NAMALWA (cell line): ENCODE data around the gene FAAP20.

Source experiments
- DNase-seq: peaks from one replicate; pipeline ENCODE4 v3.0.0-alpha.2; 2015; ENCODE audit warnings: low spot score

The FAAP20 gene, protein sequence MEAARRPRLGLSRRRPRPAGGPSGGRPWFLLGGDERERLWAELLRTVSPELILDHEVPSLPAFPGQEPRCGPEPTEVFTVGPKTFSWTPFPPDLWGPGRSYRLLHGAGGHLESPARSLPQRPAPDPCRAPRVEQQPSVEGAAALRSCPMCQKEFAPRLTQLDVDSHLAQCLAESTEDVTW

DNA sequence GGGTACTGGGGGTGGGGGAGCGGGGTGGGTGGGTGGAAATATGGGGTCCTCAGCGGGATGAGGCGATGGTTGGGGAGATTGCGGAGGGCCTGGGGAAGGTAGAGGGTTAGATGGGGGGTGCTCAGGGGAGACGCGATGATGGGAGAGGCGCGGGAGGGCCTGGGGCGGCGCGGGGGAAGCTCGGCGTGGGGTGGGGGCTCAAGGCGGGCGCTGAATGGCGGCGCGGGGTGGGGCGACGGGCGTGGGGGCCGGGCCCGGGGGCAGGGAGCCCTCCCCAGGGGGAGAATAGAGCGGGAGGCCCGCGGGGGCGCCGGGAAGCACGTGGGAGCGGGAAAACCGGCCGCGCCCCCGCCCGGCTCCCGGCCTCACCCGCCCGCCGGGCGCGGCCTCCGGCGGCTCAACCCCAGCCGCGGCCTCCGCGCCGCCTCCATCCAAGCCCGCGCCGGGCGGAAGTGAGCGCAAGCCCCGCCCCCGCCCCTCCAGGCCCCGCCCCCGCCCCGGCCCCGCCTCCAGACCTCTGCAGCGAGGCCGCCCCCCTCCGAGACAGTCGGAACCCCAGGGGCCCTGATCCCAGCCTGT is at the start of gene FAAP20:
TSS of gene FAAP20 (minus strand) at position 454 of the 579 bp plus-strand sequence. CDS start at position 431, 23 bp downstream.
- DNase-seq = peak; percentile 76

DNA sequence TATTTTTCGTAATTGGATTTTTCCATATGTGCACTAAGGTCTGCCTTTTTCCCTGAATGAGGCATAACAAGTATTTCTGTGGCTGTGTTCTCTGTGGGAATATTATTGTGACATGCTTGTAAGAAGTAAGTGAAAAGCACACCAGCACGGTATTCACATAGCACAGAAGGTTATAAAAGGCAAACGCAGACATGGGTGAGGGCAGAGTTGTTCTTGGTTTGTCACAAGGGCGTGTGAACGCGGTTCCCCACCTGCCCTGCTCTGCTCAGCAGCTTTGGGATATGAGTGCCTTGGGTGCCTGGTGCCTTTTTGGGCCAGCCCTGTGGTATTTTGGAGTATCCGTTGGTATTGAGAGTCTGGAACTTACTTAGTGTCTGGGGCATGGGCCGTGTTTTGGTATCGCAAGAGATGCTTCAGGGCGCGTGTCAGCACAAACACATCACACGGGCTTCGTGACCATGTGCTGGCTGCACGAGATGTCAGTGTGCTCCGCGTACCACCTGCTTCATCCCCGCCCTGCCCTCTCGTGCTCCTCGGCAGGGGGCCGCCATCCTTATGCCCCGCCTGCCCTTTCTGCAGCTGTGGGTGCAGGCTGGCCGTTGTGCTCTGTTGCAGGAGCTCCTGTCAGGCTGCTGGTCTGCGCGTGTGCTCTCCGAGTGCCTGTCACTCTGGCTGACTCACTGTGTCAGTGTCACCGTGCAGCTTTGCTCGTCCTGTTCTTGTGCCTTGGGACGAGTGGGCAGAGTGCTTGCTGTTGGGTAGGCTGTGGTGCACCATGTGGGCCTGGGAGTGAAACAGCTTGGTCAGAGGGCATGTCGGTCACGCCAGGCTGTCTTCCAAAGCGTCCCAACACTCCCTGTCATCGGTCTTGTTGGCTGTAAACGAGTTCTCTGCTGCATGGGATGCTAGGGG is 48.5 kb upstream of the FAAP20 start:
- no peak for DNase-seq

DNA sequence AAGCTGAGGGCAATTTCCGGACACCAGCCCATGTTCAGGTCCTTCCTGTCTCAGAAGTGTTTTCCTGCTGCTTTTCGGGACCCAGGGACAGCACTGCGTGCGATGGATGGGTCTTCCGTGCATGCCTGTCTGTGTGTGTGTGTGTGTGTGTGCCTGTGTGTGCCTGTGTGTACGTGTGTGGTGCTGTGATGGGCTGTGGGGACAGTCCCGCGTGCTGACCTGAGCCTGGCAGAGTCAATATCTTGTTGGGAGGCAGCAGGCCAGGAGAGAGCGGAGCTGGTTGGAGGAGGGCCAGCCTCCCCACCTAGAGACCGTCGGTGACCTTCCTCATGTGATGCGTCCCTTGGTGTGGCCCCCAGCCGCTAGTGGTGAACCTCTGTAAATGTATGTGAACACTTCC is 47.2 kb upstream of the FAAP20 start:
- no peak for DNase-seq

DNA sequence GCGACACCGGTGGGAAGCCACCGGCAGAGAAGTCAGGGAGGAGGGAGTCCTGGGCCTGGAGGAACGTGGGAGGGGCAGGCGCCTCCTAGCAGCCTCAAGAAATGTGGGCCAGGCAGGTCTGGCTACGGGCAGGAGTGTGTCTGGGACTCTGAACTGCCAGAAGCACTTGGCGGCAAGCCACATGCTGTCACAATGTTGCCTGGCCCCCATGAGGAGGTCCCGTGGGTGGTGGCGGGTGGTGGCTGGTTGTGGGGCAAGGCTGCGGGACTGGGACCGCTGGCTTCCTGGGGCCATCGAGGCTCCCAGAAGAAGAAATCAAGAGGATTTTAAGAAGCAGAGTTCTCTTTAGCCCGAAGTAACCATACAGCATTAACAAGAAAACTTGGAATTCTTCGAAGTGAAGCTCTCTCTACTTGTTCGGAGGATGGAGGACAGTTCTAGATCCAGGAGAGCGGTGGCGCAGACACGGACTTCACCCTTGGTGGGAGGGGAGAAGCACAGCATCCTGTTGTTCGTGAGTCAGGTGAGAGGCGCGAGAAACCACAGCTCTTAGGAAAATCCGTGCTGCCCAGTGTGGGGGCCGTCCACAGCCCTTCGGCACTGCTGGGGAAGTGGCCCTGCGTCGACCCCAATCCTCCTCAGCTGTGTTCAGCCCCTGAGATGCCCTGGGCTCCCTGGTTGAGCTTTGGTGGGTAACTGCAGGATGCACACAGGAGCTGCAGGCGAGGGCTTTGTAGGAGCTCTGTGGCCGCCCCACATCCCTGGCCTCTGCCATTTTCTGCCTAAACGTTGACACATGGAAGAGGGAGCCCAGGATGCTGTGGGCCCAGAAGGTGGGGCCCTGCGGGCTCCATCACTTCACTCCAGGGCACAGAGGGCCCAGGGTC is 45.9 kb upstream of the FAAP20 start:
- no peak for DNase-seq

DNA sequence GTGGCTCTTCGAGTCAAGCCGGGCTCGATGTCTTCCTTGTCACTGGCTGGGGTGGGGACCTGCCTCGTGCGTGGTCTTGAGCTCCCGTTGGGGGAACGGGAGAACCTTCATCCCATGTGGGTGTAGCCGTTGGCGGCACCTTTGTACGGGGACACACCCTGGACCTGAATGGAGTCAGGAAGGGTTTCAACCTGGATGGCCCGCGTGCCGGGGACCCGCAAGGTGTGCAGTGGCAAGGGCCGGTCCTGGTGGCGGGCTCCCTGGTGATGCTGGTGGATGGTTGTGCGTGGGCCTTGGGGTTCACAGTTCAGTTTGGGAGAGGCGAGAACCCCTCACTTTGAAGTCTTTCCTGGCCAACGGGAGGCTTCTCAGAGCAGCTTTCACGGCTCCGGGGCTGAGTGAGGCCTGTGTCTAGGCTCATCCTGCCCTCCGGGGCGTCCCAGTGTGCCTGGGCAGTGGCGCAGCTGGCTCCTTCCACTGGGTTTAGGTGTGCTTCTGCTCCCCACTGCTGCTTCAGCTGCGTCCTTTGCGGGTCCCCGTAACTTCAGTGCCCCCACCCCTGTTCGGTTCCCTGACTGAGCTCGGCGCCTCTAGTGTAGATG is 44.9 kb upstream of the FAAP20 start:
- DNase-seq = no peak

DNA sequence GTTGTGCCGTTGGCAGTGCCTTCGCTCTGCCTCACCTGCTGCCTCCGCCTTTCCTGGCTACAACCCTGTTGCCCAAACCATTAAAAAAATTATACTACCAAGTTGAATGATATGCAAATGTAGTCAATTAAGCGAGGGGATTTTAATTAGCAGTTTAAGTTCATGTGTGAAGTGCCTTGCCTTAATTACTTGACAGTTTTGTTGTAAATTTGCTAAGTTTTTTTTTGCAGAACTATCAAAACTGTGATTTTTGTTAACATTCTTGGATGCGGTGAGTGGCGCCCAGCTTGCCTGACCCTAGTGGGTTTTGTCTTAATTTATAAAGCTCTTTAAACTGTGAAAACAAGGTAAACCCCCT is 44.4 kb upstream of the FAAP20 start:
- DNase-seq = no peak

DNA sequence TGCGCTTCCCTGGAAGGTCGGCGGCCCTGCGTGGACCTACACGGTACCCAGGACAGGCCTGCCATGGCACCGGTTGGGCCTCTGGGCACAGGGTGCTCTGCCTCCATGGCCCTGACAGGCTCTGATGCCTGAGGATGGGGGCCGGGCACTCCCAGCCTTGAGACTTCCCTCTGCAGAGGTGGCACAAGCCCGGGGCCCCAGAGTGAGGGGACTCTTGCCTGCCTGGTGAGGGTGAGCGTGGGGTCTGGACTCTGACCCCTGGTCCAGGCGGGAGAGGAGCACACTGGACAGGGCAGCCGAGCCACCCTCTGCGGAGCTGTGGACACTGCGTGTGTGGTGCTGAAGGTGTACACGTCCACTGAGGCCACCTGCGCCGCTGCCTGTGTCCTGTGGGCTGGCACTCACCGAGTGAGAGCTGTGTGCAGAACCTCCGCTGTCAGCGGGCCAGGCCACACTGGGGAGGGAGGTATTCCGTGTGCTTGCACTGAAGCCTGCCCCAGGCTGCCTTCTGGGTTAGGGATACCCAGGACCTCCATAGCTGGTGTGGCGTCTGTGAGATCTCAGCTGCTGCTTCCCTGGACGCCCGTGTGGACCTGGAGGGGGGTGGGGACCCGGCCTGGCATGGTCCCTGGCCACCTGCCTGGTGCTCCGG is 43.9 kb upstream of the FAAP20 start:
- DNase-seq = no peak

DNA sequence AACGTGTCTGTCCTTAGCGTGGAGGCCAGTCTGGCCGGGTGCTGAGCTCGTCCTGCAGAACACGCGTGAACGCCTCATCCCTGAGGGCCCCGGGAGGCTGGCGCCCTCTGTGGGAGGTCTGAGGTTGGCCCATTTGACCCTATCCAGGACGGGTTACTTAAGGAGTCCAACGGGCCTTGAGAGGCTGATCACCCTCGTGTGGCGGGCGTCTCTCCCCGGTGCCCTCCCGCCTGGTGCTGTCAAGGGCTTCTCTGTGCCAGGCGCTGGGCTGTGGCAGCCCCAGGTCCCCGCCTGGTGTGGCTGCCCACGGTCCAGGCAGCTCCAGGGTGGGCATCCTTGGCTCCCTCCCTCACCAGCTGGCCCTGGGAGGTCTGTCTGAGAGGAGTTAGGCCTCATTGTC is 43.2 kb upstream of the FAAP20 start:
- no peak for DNase-seq

DNA sequence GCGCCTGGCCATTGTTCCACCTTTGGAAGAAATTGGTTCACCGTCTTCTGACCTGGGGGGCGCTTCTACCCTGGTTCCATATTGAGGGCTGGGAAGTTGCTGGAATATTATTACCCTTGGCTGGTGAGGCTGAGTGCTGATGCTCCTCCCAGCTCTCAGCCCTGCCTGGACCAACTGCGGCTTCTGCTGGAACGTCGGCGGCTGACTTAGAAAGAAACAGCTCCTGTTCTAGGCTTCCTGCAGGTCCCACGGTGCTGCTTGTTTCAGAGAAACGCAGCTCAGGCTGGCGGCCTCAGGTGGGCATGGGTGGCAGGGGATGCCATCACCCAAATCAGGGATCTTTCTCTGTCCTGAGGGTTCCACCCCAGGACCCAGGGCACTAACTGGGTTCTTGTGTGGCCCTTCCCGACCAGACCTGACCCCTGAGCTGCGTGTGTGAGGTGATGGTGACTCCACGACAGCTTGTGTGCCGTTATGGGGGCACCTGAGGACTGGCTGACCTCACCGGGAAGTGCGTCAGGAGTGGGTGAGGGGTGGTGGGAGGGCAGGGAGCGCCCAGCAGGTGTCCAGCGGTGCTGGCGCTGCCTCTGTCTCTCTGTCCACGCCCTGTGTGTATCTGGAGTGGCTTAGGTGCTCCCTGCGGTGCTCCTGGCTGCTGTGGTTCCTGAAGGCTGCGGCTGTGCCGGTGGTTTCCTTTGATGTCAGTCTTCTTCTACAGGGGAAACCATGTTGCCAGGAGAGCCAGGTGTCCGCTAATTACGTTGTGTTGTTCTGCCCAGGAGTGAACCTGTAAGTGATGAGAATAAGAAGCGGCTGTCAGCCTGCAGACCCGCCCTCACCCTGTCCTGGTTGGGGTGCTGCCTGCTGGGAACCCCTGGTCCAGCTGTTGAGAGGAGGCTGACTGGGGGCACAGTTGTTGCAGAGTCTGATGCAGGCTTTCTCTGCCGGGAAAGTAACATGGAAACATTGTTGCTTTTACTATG is 42.4 kb upstream of the FAAP20 start:
- no peak for DNase-seq

DNA sequence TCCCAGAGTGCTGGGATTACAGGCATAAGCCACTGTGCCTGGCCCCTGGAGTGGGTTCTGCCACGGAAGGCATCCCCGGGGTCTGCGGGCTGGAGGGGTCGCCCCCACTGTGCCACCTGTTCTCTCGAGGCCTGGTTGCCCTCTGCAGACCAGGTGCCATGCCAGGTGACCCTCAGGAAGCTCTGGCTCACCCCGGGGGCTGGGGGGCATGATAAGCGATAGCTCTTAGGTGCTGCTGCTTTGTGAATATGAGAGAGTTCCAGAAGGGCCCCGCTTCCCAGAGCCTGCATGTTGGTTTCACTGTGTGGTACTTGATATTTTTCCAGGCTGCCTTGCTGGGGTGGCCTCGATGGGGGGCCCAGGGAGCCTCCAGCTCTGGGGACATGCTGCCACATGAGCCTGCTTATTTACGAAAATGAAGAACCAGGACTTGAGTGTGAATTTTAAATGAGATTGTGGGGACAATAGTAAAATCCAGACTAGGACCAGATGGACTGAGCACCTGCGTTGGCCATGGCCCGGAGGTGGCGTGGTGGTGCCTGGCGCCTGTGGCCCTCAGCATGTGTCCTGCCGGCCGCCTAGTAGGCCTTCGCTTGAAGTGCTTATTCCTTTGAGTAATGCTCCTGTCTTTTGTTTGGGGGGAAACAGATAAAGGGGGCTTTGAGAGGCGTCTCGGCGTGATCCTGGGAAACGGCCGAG is 40.9 kb upstream of the FAAP20 start:
- DNase-seq = no peak

DNA sequence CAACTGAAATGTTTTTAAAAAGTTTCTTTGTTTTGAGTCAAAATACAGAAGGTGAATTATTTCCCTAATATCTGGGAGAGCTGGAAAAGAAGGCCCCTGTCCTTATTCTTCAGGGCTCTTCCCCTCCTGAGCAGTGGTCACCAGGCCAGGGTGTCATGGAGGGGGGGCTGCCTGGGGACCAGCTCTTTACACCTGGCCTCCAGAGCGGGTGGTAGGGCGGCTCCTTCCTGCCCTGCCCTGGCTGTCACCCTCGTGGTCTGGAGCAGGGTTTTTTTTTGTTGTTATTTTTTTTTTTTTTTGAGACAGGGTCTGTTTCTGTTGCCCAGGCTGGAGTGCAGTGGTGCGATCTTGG is 40.2 kb upstream of the FAAP20 start:
- DNase-seq = no peak

DNA sequence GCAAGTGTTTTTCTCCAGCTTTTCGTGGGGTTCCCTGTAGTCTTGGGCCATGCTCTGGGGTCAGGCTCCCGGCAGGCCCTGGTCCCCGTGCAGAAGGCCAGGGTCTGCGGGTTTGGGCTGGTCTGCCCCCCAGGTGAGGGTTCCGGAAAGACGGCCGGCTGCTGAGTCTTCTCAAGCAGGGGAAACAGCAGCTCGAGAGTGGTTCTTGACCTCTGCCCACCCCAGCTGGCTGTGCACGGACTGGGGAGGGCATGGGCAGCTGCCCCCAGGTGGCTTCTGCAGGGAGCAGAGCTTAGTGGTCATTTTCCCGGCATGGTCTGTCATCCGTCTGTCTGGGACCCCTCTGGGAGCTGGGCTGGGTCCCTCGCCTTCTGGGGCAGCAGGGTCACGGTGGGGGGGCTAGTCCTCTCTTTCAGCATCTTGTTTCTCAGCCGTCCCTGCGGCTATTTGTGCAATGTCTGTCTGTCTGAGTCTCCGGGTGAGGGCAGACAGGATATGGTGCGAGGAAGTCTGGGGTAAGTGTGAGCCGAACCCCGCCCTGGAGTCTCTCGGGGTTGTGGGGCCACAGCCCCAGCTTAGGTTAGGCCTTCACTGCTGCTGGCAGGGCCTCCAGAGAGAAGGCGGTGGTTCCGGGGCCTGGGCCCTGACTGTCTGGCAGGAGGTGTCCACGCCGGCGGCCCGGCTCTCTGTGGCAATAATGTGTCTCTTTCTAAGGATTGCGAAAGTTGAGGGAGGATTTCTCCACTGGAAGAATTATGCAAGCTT is 39.6 kb upstream of the FAAP20 start:
- no peak for DNase-seq

DNA sequence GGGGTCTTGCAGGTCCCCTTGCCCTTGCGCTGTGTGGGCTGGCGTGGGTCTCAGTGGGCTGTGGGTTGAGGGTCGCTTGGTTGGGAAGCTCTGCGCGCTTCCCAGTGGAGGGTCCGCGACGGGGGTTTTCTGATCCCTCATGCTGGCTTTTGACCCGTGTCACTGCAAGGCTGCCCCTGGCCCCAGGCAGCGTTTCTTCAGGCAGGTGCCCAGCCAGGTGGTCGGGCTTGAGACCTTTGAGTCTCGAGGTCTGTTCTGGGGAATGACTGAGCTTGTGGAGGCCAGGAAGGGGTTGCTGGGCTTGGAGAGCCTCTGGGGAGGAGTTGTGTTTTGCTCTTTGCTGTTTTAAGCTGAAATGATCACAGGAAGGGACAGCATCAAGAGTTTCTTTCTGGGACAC is 38.9 kb upstream of the FAAP20 start:
- DNase-seq = no peak

DNA sequence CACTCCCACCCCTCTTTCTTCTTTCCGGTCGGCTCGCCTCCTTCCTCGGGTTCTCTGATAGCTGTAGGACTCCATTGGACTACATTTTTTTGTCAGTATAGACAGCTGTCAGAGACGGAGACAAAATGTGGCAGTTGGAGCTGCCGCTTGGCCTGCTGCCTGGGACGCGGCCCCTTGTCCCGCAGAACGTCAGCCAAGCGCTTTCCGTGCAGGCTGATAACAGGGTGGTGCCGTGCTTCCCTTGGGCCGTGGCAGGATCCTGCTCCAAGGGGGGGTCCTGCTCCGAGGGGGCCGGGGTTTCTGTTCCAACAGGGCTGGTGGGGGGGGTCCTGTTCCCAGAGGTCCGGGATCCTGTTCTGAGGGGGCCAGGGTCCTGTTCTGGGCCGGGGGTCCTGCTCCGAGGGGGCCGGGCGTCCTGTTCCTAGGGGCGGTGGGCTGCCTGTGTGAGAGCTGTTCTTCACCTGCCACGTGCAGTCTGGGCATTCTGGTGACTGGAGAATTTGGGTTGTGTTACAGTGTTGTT is 38.4 kb upstream of the FAAP20 start:
- DNase-seq = no peak

DNA sequence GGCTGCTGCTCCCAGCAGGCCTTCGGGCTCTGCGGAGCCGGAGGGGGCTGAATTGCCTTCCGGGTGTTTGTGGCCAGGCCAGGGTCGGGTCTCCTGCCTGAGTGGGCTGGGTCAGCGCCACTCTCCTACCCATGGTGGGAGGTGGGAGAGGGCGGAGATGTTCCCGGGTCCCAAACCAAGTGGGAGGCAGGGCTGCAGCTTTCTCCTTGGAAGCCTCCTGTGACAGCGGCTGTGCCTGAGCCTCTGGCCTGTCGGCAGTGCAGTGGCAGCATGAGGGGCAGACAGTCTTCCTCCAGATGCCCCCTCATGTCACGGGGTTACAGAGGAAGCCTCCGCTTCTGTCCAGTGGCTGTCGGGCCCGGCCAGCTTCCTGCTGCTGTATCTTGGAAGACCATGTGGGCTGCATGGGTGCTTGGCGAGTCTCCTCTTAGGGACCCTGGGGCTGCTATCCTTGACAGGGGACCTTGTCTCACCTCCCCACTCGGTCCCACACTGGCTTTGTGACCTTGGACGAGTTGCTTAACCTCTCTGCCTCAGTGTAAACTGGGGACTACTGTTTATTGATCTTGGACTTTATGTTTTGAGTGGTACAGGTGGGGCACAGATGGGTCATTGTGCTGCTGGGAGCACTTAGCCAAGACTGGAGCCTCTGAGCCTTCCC is 37.8 kb upstream of the FAAP20 start:
- no peak for DNase-seq

DNA sequence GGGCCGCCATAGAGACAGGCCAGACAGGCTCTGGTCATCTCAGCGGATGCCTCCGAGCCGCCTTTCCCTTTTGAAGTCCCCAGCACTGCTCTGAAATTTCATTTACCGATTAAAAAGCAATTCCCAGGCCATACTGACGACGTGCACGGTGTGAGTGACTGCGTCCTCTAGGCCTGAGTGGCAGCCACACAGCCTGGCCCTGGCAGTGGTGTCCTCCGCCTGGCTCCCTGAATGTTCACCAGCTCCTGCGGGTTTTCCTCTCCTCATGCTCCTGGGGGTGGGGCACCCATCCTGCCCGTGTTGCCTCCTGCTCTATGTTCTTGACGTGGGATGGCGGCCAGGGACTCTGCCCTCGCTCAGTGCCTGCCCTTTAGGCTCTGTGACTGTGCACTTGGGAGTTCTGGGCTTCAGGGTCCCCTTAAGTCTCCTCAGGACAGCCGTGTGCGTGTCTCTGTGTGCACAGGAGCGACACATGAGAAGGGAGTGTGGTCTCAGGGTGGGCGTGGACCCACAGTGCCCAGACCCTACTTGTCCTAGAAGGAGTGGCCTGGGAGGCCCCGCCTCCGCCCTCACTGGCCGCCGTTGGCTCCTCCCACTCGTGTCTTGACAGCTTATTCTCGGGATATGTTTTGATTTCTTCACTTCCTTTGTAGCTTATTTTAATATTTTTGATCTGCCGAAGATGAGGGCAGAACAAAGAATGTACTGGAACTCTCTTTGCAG is 37.1 kb upstream of the FAAP20 start:
- DNase-seq = no peak

DNA sequence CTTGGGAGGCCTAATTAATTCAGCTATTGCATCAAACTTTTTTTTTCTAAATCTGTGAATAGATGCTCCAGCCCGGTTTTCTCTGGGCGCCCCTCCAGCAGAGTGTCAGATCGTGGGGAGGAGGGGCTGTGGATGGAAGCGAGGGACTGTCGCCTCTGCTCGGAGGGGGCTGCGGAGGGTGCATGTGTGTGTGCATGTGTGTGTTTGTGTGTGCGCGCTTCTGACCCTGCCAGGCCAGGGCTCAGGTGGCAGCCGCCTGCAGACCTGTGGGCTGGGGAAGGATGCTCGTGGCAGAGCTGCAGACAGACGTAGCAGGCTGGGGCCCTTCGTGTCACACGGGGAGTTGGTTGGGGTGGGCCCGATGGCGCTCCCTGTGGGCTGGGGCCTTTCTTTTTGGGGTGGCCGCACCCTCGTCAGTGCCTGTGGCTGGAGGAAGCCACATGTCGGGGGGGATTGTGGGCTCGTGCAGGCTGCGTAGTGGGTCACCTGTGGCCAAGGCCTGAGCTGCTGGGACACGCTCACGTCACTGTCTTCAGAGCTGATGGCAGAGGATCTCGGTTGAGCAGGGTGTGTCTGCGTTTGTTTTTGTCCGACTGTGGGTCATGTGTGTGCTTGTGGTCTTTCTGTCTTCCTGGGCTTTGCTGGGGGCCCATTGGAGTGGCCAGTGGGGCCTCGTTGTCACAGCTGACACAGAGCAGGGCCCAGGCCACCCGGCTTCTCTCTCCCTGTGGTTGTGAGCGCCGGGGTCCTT is 36.4 kb upstream of the FAAP20 start:
- DNase-seq = no peak
